ENCODE measurements around the gene BEX3. TPM values are rescaled to one million over a fixed set of nuclear protein-coding genes. Genes with fewer than 3 reads are reported as not detected.

The BEX3 gene
- polyA plus RNA-seq, 12 donors = 119 to 295 (median 156) TPM; not detected in 1

GRCh38 chrX:103415068-103415467, 38.7 kb downstream of the BEX3 start:
- DNase-seq = no peak

GRCh38 chrX:103415528-103415927, 39.2 kb downstream of the BEX3 start:
- no peak for DNase-seq

- no peak for DNase-seq
Measured at GRCh38 chrX:103417370-103417769, 41.0 kb downstream of the BEX3 start.

GRCh38 chrX:103417933-103418332, 41.6 kb downstream of the BEX3 start:
- no peak for DNase-seq

GRCh38 chrX:103418811-103419340, 42.5 kb downstream of the BEX3 start:
- no peak for DNase-seq

- no peak for DNase-seq
Measured at GRCh38 chrX:103423955-103424638, 47.8 kb downstream of the BEX3 start.

Other genes with a start within 250 kb of the BEX3 start
- gene BEX4, start 161.4 kb upstream of the BEX3 start, polyA plus RNA-seq (ENCODE audit: insufficient read length in 12 of 12) = 10 to 100 TPM in 11 of 12 donors, not detected in 1; 32.1 to 86.9 (median 47.3) TPM
- gene TCEAL8, start 121.4 kb upstream of the BEX3 start, polyA plus RNA-seq (ENCODE audit: insufficient read length in 12 of 12) = 100 to 1,000 TPM in 10 of 12 donors, 10 to 100 TPM in 1, not detected in 1; 93.3 to 180 (median 140) TPM
- 10 to 100 TPM in 2 of 12 donors, 1 to 10 TPM in 9, not detected in 1; 4.0 to 19.8 (median 6.1) TPM for gene TCEAL5, start 99.8 kb upstream of the BEX3 start, polyA plus RNA-seq (ENCODE audit: insufficient read length in 12 of 12)
- 10 to 100 TPM in 11 of 12 donors, not detected in 1; 26.5 to 76.0 (median 36.4) TPM for gene BEX2, start 65.5 kb upstream of the BEX3 start, polyA plus RNA-seq (ENCODE audit: insufficient read length in 12 of 12)
- 100 to 1,000 TPM in 11 of 12 donors, not detected in 1; 151 to 504 (median 303) TPM for gene TCEAL7, start 46.3 kb upstream of the BEX3 start, polyA plus RNA-seq (ENCODE audit: insufficient read length in 12 of 12)
- 100 to 1,000 TPM in 11 of 12 donors, not detected in 1; 124 to 237 (median 190) TPM for gene TCEAL9, start 20.0 kb upstream of the BEX3 start, polyA plus RNA-seq (ENCODE audit: insufficient read length in 12 of 12)
- gene RAB40A, start 143.0 kb downstream of the BEX3 start, polyA plus RNA-seq (ENCODE audit: insufficient read length in 12 of 12) = 1 to 10 TPM in 4 of 12 donors, under 1 TPM in 6, not detected in 2; 0.37 to 2.2 (median 0.78) TPM
- gene TCEAL4, start 209.0 kb downstream of the BEX3 start, polyA plus RNA-seq (ENCODE audit: insufficient read length in 12 of 12) = 100 to 1,000 TPM in 3 of 12 donors, 10 to 100 TPM in 8, not detected in 1; 79.3 to 190 (median 95.3) TPM
- gene TCEAL3, start 231.4 kb downstream of the BEX3 start, polyA plus RNA-seq (ENCODE audit: insufficient read length in 12 of 12) = 10 to 100 TPM in 7 of 12 donors, 1 to 10 TPM in 4, not detected in 1; 9.3 to 27.6 (median 10.0) TPM